Kasumi-1 (cell line): ENCODE measurements around the gene FOXC1.

Experiments
- DNase-seq, 2 experiments: peaks; one replicate each; lab custom pipeline; 2025; lab: John Stamatoyannopoulos, UW

Gene FOXC1

GRCh38 chr6:1609648-1610496 is at the start of gene FOXC1:
TSS of gene FOXC1 (plus strand) at chr6:1609915. CDS start at chr6:1610446, 531 bp downstream.
- peak; percentile 31 to 63 for DNase-seq

GRCh38 chr6:1560281-1561058 is 49.2 kb upstream of the FOXC1 start:
- no peak for DNase-seq

GRCh38 chr6:1561355-1561754 is 48.4 kb upstream of the FOXC1 start:
- DNase-seq, result no peak

- DNase-seq, result no peak
Observed at GRCh38 chr6:1562171-1562955, 47.4 kb upstream of the FOXC1 start.

GRCh38 chr6:1569377-1569776 is 40.3 kb upstream of the FOXC1 start:
- no peak for DNase-seq

- no peak for DNase-seq
Observed at GRCh38 chr6:1570848-1571247, 38.9 kb upstream of the FOXC1 start.

- no peak for DNase-seq
Observed at GRCh38 chr6:1572892-1573291, 36.8 kb upstream of the FOXC1 start.

GRCh38 chr6:1574083-1574761 is 35.5 kb upstream of the FOXC1 start:
- no peak for DNase-seq

- no peak for DNase-seq
Observed at GRCh38 chr6:1574890-1575209, 34.9 kb upstream of the FOXC1 start.

GRCh38 chr6:1575210-1576041 is 34.3 kb upstream of the FOXC1 start:
- no peak for DNase-seq

- DNase-seq, result no peak
Observed at GRCh38 chr6:1576166-1576565, 33.5 kb upstream of the FOXC1 start.

GRCh38 chr6:1576711-1577110 is 33.0 kb upstream of the FOXC1 start:
- no peak for DNase-seq

- DNase-seq, result no peak
Observed at GRCh38 chr6:1577146-1577680, 32.5 kb upstream of the FOXC1 start.

- DNase-seq, result no peak
Observed at GRCh38 chr6:1577896-1578745, 31.6 kb upstream of the FOXC1 start.

GRCh38 chr6:1579096-1579495 is 30.6 kb upstream of the FOXC1 start:
- DNase-seq, result no peak

- no peak for DNase-seq
Observed at GRCh38 chr6:1580109-1580508, 29.6 kb upstream of the FOXC1 start.

- no peak for DNase-seq
Observed at GRCh38 chr6:1580585-1580984, 29.1 kb upstream of the FOXC1 start.

- DNase-seq, result no peak
Observed at GRCh38 chr6:1581120-1581991, 28.4 kb upstream of the FOXC1 start.

GRCh38 chr6:1584146-1584545 is 25.6 kb upstream of the FOXC1 start:
- DNase-seq, result no peak
